Stimulated activated CD8-positive, alpha-beta memory T cell treated with anti-CD3 and anti-CD28 coated beads, Interleukin-7, amount 100 ng/mL, for 24 hours (primary cell): ENCODE results near the gene RNF157.

Source experiments
- DNase-seq: peaks from one replicate; pipeline ENCODE4 v3.0.0-alpha.2; 2020; ENCODE audit warnings: low read depth

Gene RNF157

GRCh38 chr17:76240461-76241203 lies at the start of gene RNF157:
RNF157 (minus strand) TSS chr17:76240493; CDS start chr17:76240240, 253 bp downstream.
- DNase-seq = no peak

- no peak for DNase-seq
Observed at GRCh38 chr17:76281573-76282371, 41.5 kb upstream of the RNF157 start.

- no peak for DNase-seq
Observed at GRCh38 chr17:76280650-76281049, 40.4 kb upstream of the RNF157 start.

GRCh38 chr17:76279742-76280287 lies 39.5 kb upstream of the RNF157 start:
- no peak for DNase-seq

- DNase-seq = peak; percentile 79
Observed at GRCh38 chr17:76278952-76279741, 38.9 kb upstream of the RNF157 start.

GRCh38 chr17:76278268-76278908 lies 38.1 kb upstream of the RNF157 start:
- no peak for DNase-seq

- DNase-seq = no peak
Observed at GRCh38 chr17:76277300-76278267, 37.3 kb upstream of the RNF157 start.

GRCh38 chr17:76276461-76277299 lies 36.4 kb upstream of the RNF157 start:
- DNase-seq = no peak

GRCh38 chr17:76276069-76276431 lies 35.8 kb upstream of the RNF157 start:
- no peak for DNase-seq

GRCh38 chr17:76275382-76276068 lies 35.2 kb upstream of the RNF157 start:
- DNase-seq = no peak

GRCh38 chr17:76274112-76274956 lies 34.0 kb upstream of the RNF157 start:
- no peak for DNase-seq

- DNase-seq = no peak
Observed at GRCh38 chr17:76273445-76274111, 33.3 kb upstream of the RNF157 start.

GRCh38 chr17:76272541-76273444 lies 32.5 kb upstream of the RNF157 start:
- no peak for DNase-seq

GRCh38 chr17:76271669-76272540 lies 31.6 kb upstream of the RNF157 start:
- DNase-seq = peak; percentile 64
